ENCODE data around the gene RIMKLB.
"Not testable (repeated sequence)": the region's sequence is repeated elsewhere in the genome, so short reads cannot be mapped to it uniquely, and the experiment has no call there.

Gene RIMKLB

DNA sequence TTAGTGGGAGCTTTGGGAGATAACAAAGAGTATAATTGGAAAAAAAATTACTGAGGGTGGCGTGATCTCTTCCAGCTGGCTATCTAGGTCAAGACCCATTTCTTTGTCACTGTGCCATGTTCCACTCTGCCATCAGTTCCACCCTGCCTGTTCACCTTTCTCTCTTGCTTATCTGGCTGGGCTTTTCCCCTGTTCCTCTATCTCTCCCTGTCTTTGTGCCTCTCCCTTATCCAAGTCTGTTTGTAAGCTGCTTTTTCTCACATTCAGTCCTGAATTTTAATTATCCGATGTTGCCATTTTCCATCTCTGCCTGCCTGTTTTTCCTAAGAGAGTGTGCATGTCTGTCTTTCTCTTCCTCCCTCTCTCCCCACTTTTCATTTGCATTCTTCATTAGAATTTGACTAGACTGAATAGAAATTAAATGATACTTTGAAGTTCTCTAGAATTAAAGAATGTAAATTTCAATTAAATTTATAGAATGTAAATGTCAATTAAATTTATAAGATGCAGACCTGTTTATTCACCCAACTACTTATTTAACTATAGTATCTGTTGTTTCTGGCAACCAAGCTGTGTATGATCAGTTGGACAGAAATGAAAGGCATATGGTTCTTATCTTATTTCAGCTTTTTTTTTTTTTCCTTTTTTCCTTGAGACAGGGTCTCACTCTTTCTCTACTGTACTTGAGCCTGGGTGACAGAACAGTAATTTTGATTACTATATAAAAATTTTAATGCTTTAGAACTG lies 83.8 kb downstream of the RIMKLB start:
- in situ Hi-C loops (cut with HindIII; ENCODE audit: low pct_ligation_motif_present, low sequenced_read_pairs) = no loop called here
- Histone ChIP-seq H3K27me3 (replicated peaks) (no peaks in the 10 kb centered on the region), H3K36me3 (replicated peaks) (no peaks in the 10 kb centered on the region), H3K27ac (no peak overlapping the region), H3K4me3 (ENCODE audit: low read depth, low read length) (no peak overlapping the region)
- no peak for DNase-seq
- TF ChIP-seq, protein P1, sequence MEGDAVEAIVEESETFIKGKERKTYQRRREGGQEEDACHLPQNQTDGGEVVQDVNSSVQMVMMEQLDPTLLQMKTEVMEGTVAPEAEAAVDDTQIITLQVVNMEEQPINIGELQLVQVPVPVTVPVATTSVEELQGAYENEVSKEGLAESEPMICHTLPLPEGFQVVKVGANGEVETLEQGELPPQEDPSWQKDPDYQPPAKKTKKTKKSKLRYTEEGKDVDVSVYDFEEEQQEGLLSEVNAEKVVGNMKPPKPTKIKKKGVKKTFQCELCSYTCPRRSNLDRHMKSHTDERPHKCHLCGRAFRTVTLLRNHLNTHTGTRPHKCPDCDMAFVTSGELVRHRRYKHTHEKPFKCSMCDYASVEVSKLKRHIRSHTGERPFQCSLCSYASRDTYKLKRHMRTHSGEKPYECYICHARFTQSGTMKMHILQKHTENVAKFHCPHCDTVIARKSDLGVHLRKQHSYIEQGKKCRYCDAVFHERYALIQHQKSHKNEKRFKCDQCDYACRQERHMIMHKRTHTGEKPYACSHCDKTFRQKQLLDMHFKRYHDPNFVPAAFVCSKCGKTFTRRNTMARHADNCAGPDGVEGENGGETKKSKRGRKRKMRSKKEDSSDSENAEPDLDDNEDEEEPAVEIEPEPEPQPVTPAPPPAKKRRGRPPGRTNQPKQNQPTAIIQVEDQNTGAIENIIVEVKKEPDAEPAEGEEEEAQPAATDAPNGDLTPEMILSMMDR (IDR thresholded peaks at IDR 0.05; ENCODE audit: low read depth, low read length, missing control alignments) = no peak

DNA sequence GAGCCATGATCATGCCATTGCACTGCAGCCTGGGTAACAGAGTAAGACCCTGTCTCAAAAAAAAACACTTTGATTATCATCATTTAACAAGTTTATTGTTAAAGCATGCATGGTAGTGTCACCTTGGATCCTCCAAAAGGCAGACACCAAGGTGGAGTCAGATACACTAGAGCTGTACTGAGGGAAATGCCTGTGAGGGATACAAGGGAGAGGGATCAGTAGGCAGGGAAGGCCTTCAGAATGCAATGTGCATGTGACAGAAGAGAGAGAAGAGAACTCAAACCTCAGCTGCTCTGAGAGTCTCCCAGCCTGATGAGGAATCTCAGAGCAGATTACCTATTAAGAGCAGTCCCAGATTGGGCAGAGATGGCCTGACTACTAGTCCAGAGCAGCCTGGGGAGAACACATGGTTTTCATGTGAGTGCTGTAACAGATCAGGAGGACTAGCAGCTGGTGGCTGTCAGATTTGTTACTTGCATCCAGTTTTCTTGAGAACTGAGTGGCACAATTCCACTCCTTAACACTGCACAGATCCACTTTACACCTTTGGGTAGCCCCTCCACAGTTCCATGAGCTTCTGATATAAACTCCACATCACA lies 86.6 kb downstream of the RIMKLB start:
- TF ChIP-seq, protein P1 (IDR thresholded peaks at IDR 0.05; ENCODE audit: low read depth, low read length, missing control alignments) = no peak

DNA sequence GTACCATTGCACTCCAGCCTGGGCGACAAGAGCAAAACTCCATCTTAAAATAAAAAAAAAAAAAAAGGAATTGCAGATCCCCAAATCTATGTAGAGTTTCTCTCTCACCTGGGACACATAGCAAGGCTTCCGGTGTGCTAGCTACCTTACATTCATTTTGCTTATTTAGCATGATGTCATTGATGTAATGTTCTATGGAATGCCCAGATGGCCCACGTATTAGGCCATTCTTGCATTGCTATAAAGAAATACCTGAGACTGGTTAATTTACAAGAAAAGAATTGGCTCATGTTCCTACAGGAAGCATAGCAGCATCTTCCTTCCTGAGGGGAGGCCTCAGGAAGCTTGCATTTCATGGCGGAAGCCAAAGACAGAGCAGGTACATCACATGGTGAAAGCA lies 87.7 kb downstream of the RIMKLB start:
- H3K4me3 ChIP-seq (ENCODE audit: low read depth, low read length) = no peak overlapping the region
- H3K36me3 ChIP-seq (replicated peaks) = no peaks in the 10 kb centered on the region
- no peaks in the 10 kb centered on the region for H3K27me3 ChIP-seq (replicated peaks)
- DNase-seq = no peak
- TF ChIP-seq, protein P1 (IDR thresholded peaks at IDR 0.05; ENCODE audit: low read depth, low read length, missing control alignments) = no peak
- H3K27ac ChIP-seq = no peak overlapping the region
- in situ Hi-C loops (cut with HindIII; ENCODE audit: low pct_ligation_motif_present, low sequenced_read_pairs) = no loop called here

More for the DNA sequence above, 86.6 kb downstream of the RIMKLB start:
- H3K27ac ChIP-seq = no peak overlapping the region
- in situ Hi-C loops (cut with HindIII; ENCODE audit: low pct_ligation_motif_present, low sequenced_read_pairs) = no loop called here
- no peaks in the 10 kb centered on the region for H3K36me3 ChIP-seq (replicated peaks)
- H3K27me3 ChIP-seq (replicated peaks) = no peaks in the 10 kb centered on the region
- DNase-seq = no peak
- H3K4me3 ChIP-seq (ENCODE audit: low read depth, low read length) = no peak overlapping the region

DNA sequence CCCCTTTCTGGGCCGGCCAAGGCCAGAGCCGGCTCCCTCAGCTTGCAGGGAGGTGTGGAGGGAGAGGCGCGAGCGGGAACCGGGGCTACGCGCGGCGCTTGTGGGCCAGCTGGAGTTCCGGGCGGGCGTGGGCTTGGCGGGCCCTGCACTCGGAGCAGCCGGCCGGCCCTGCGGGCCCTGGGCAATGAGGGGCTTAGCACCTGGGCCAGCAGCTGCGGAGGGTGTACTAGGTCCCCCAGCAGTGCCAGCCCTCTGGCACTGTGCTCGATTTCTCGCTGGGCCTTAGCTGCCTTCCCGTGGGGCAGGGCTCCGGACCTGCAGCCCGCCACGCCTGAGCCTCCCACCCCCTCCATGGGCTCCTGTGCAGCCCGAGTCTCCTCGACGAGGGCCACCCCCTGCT lies 89.4 kb downstream of the RIMKLB start:
- DNase-seq; H3K27ac ChIP-seq; H3K27me3 ChIP-seq (replicated peaks); H3K4me3 ChIP-seq (ENCODE audit: low read depth, low read length); H3K36me3 ChIP-seq (replicated peaks); in situ Hi-C loops (cut with HindIII; ENCODE audit: low pct_ligation_motif_present, low sequenced_read_pairs): not testable (repeated sequence)

DNA sequence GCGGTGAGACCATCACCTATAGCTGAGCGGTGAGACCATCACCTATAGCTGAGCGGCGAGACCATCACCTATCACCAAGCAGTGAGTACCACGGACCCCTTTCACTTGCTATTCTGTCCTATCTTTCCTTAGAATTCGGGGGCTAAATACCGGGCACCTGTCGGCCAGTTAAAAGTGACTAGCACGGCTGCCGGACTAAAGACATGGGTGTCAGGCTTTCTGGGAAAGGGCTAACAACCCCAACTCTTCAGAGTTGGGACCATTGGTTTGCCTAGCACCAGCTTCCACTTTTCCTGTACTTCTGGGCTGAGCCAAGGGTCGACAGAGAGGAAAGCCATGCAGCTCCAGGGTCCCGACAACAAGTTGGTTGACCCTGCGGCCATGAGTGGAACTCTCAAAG lies 90.9 kb downstream of the RIMKLB start:
- H3K27ac ChIP-seq; DNase-seq; H3K36me3 ChIP-seq (replicated peaks); in situ Hi-C loops (cut with HindIII; ENCODE audit: low pct_ligation_motif_present, low sequenced_read_pairs); H3K27me3 ChIP-seq (replicated peaks); H3K4me3 ChIP-seq (ENCODE audit: low read depth, low read length): not testable (repeated sequence)

DNA sequence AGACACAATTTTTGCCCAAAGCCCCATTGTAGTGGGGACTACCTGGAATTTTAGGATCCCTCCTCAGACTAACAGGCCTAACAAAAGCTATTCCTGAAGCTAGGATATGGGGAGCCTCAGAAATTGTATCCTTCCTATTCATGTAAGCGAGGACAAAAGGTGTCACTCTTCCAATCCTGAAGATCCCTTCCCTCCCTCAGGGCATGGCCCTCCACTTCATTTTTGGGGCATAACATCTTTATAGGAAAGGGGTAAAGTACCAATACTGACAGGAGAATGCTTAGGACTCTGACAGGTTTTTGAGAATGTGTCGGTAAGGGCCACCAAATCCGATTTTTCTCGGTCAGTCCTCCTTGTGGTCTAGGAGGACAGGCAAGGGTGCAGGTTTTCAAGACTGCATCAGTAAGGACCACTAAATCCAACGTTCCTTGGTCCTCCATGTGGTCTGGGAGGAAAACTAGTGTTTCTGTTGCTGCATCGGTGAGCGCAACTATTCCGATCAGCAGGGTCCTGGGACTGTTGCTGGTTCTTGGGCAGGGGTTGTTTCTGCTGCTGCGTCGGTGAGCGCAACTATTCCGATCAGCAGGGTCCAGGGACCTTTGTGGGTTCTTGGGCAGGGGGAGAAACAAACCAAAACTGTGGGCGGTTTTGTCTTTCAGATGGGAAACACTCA lies 91.7 kb downstream of the RIMKLB start:
- in situ Hi-C loops (cut with HindIII; ENCODE audit: low pct_ligation_motif_present, low sequenced_read_pairs); DNase-seq; H3K4me3 ChIP-seq (ENCODE audit: low read depth, low read length): not testable (repeated sequence)

DNA sequence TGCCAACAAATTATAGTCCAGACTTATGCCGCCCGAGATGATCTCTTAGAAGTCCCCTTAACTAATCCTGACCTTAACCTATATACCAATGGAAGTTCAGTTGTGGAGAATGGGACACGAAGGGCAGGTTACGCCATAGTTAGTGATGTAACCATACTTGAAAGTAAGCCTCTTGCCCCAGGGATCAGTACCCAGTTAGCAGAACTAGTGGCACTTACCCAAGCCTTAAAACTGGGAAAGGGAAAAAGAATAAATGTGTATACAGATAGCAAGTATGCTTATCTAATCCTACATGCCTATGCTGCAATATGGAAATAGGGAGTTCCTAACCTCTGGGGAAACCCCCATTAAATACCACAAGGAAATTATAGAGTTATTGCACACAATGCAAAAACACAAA lies 95.4 kb downstream of the RIMKLB start:
- H3K36me3 ChIP-seq (replicated peaks); H3K27me3 ChIP-seq (replicated peaks); DNase-seq; in situ Hi-C loops (cut with HindIII; ENCODE audit: low pct_ligation_motif_present, low sequenced_read_pairs); H3K27ac ChIP-seq; H3K4me3 ChIP-seq (ENCODE audit: low read depth, low read length): not testable (repeated sequence)

More for the DNA sequence above, 91.7 kb downstream of the RIMKLB start:
- not testable (repeated sequence) for H3K27me3 ChIP-seq (replicated peaks); H3K36me3 ChIP-seq (replicated peaks); H3K27ac ChIP-seq

DNA sequence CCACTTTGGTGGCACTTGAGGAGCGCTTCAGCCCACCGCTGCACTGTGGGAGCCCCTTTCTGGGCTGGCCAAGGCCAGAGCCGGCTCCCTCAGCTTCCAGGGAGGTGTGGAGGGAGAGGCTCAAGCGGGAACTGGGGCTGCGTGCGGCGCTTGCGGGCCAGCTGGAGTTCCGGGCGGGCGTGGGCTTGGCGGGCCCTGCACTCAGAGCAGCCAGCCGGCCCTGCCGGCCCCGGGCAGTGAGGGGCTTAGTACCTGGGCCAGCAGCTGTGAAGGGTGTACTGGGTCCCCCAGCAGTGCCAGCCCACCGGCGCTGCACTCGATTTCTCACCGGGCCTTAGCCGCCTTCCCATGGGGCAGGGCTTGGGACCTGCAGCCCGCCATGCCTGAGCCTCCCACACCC lies 96.8 kb downstream of the RIMKLB start:
- H3K36me3 ChIP-seq (replicated peaks); in situ Hi-C loops (cut with HindIII; ENCODE audit: low pct_ligation_motif_present, low sequenced_read_pairs); H3K4me3 ChIP-seq (ENCODE audit: low read depth, low read length); H3K27ac ChIP-seq; DNase-seq; H3K27me3 ChIP-seq (replicated peaks): not testable (repeated sequence)

Data from brain microvascular endothelial cell (primary cell).